H1 (cell line): ENCODE data around the gene PTPRD. TPM values are rescaled to one million over a fixed set of nuclear protein-coding genes. Genes with fewer than 3 reads are reported as not detected.

ENCODE experiments used
- CTCF ChIA-PET: fragments of 300-600 bp; sonication (Branson Sonifier 250); formaldehyde crosslinking; loops from one replicate; lab custom pipeline; 2021; ENCODE audit not compliant: partially characterized antibody; lab: Charles Lee
- POLR2A ChIA-PET: fragments of 300-600 bp; sonication (Branson Sonifier 250); formaldehyde crosslinking; loops from one replicate; lab custom pipeline; 2021; ENCODE audit warnings: inconsistent platforms; ENCODE audit not compliant: partially characterized antibody; lab: Charles Lee
- DNase-seq, 2 experiments: peaks; one replicate each; pipeline versions ENCODE4 v3.0.0 to v3.0.0-alpha.2; 2010 to 2022; ENCODE audit warnings: low spot score in 2 of 2, low read depth in 1 of 2, mixed read lengths in 1 of 2
- FAIRE-seq: peaks from 2 replicates; lab custom pipeline; 2011; peaks lifted over from hg19 to GRCh38; lab: Jason Lieb, UNC
- H2AFZ ChIP-seq: 2 replicates; pipeline ENCODE4 v1.8.1; 2012; ENCODE audit warnings: low read length, inconsistent platforms
- H2AK5ac ChIP-seq: 2 replicates; pipeline ENCODE4 v1.6.1; 2013; ENCODE audit warnings: low read depth, low read length
- H2BK120ac ChIP-seq: replicated peaks from 2 replicates; pipeline ENCODE3; 2013; ENCODE audit warnings: low read depth, low read length, inconsistent platforms
- H2BK12ac ChIP-seq: 2 replicates; pipeline ENCODE4 v1.6.1; 2013; ENCODE audit warnings: low read depth, low read length
- H2BK15ac ChIP-seq: 2 replicates; pipeline ENCODE4 v1.6.1; 2013; ENCODE audit warnings: low read length
- H2BK20ac ChIP-seq: 2 replicates; pipeline ENCODE4 v1.6.1; 2013; ENCODE audit warnings: low read length
- H2BK5ac ChIP-seq: 2 replicates; pipeline ENCODE4 v1.6.1; 2013; ENCODE audit warnings: low read depth, low read length
- H3K14ac ChIP-seq: 2 replicates; pipeline ENCODE4 v1.6.1; 2013; ENCODE audit warnings: inconsistent platforms; ENCODE audit not compliant: insufficient read length
- H3K18ac ChIP-seq: 2 replicates; pipeline ENCODE4 v1.6.1; 2013; ENCODE audit warnings: low read length; ENCODE audit errors: extremely low read depth
- H3K23ac ChIP-seq: 2 replicates; pipeline ENCODE4 v1.6.1; 2013; ENCODE audit warnings: inconsistent platforms; ENCODE audit not compliant: insufficient read length
- H3K23me2 ChIP-seq: 2 replicates; pipeline ENCODE4 v1.6.1; 2013; ENCODE audit warnings: low read depth, low read length
- H3K27ac ChIP-seq: 2 replicates; pipeline ENCODE4 v1.6.1; 2011; ENCODE audit warnings: low read depth, low read length, inconsistent platforms
- H3K27me3 ChIP-seq, 4 experiments: replicated peaks in 1 of 4; 1 replicate in 1 of 4; 2 replicates in 3 of 4; pipeline versions ENCODE4 v1.6.1 to v1.8.1; 2011 to 2013; ENCODE audit warnings: low read length in 3 of 4, mild to moderate bottlenecking in 3 of 4, inconsistent platforms in 2 of 4, mixed read lengths in 2 of 4, moderate library complexity in 1 of 4; ENCODE audit not compliant: control insufficient read depth in 3 of 4, insufficient read depth in 3 of 4; ENCODE audit errors: extremely low read depth in 1 of 4
- H3K36me3 ChIP-seq, 4 experiments: 2 replicates each; pipeline versions ENCODE4 v1.6.1 to v1.8.1; 2011 to 2013; ENCODE audit warnings: mild to moderate bottlenecking in 4 of 4, low read length in 3 of 4, moderate library complexity in 2 of 4, control low read depth in 1 of 4, inconsistent platforms in 1 of 4; ENCODE audit not compliant: insufficient read depth in 4 of 4, control insufficient read depth in 2 of 4
- H3K4ac ChIP-seq: replicated peaks from 2 replicates; pipeline ENCODE3; 2013; ENCODE audit warnings: low read length, low read depth, mixed read lengths, inconsistent platforms; ENCODE audit not compliant: insufficient read length
- H3K4me1 ChIP-seq, 4 experiments: replicated peaks in 1 of 4; 1 replicate in 1 of 4; 2 replicates in 3 of 4; pipeline versions ENCODE4 v1.6.1 to v1.8.1; 2011 to 2013; ENCODE audit warnings: low read length in 3 of 4, inconsistent platforms in 2 of 4, mixed read lengths in 1 of 4; ENCODE audit not compliant: insufficient read depth in 4 of 4, control insufficient read depth in 3 of 4
- H3K4me2 ChIP-seq, 2 experiments: 2 replicates each; pipeline versions ENCODE4 v1.6.1 to v1.8.1; 2011 to 2013; ENCODE audit warnings: low read depth in 2 of 2, low read length in 2 of 2, control low read depth in 1 of 2, inconsistent platforms in 1 of 2, mild to moderate bottlenecking in 1 of 2; ENCODE audit not compliant: insufficient read depth in 1 of 2
- H3K4me3 ChIP-seq, 4 experiments: fragments of 200-600, 300-600 bp in 1 of 4; sonication (generic), shearing (Covaris generic), sonication (Bioruptor Twin) in 1 of 4; 2 replicates each; pipeline versions ENCODE4 v1.5.1 to v1.8.1; 2011 to 2016; ENCODE audit warnings: low read length in 4 of 4, low read depth in 3 of 4, control low read depth in 2 of 4, inconsistent platforms in 2 of 4, mild to moderate bottlenecking in 2 of 4, mixed read lengths in 1 of 4, moderate library complexity in 1 of 4; ENCODE audit not compliant: insufficient read depth in 2 of 4; ENCODE audit errors: extremely low read depth in 1 of 4
- H3K56ac ChIP-seq: replicated peaks from 2 replicates; pipeline ENCODE3; 2013; ENCODE audit warnings: low read depth, mild to moderate bottlenecking, mixed read lengths, low read length, inconsistent platforms; ENCODE audit not compliant: insufficient read length
- H3K79me1 ChIP-seq: 2 replicates; pipeline ENCODE4 v1.6.1; 2013; ENCODE audit warnings: low read depth, low read length, control low read depth
- H3K79me2 ChIP-seq, 2 experiments: 2 replicates each; pipeline versions ENCODE4 v1.6.1 to v1.8.1; 2012 to 2013; ENCODE audit warnings: low read length in 2 of 2, mild to moderate bottlenecking in 2 of 2, inconsistent platforms in 1 of 2; ENCODE audit not compliant: insufficient read depth in 2 of 2, control insufficient read depth in 1 of 2
- H3K9ac ChIP-seq, 4 experiments: replicated peaks in 1 of 4; 1 replicate in 1 of 4; 2 replicates in 3 of 4; pipeline versions ENCODE4 v1.6.1 to v1.8.1; 2011 to 2013; ENCODE audit warnings: low read depth in 3 of 4, low read length in 3 of 4, control low read depth in 2 of 4, mild to moderate bottlenecking in 2 of 4, moderate library complexity in 2 of 4, inconsistent platforms in 1 of 4; ENCODE audit errors: extremely low read depth in 1 of 4
- H3K9me3 ChIP-seq, 2 experiments: 2 replicates each; pipeline versions ENCODE4 v1.6.1 to v1.8.1; 2012 to 2013; ENCODE audit warnings: mild to moderate bottlenecking in 2 of 2, moderate library complexity in 2 of 2, control low read depth in 1 of 2, inconsistent platforms in 1 of 2, low read depth in 1 of 2, low read length in 1 of 2, mixed read lengths in 1 of 2; ENCODE audit not compliant: insufficient read depth in 2 of 2
- H4K20me1 ChIP-seq, 2 experiments: replicated peaks in 1 of 2; 2 replicates each; pipeline versions ENCODE3 to v1.8.1; 2011 to 2013; ENCODE audit warnings: inconsistent platforms in 2 of 2, low read length in 2 of 2, mild to moderate bottlenecking in 1 of 2; ENCODE audit not compliant: insufficient read depth in 2 of 2, control insufficient read depth in 1 of 2
- H4K5ac ChIP-seq: 2 replicates; pipeline ENCODE4 v1.6.1; 2013; ENCODE audit warnings: low read length, low read depth, mixed read lengths, inconsistent platforms; ENCODE audit not compliant: insufficient read length
- H4K8ac ChIP-seq: 2 replicates; pipeline ENCODE4 v1.8.0; 2013; ENCODE audit warnings: mild to moderate bottlenecking, moderate library complexity, low read length, inconsistent platforms; ENCODE audit not compliant: insufficient read depth; ENCODE audit errors: extremely low read depth
- H4K91ac ChIP-seq: replicated peaks from 2 replicates; pipeline ENCODE3; 2013; ENCODE audit warnings: low read length, mixed read lengths, inconsistent platforms; ENCODE audit not compliant: insufficient read length
- CTBP2 ChIP-seq: IDR thresholded peaks from 2 replicates; pipeline ENCODE4 v1.7.0; 2011; ENCODE audit warnings: borderline replicate concordance, mild to moderate bottlenecking, moderate library complexity, mixed read lengths, low read length; ENCODE audit not compliant: insufficient read depth, insufficient read length
- EGR1 ChIP-seq: IDR thresholded peaks from 2 replicates; pipeline ENCODE4 v1.6.1; 2011; ENCODE audit warnings: low read depth, low read length, borderline replicate concordance
- KDM5A ChIP-seq: fragments of 200-600 bp; IDR thresholded peaks from 2 replicates; pipeline ENCODE4 v1.7.1; 2012; ENCODE audit warnings: mild to moderate bottlenecking, low read length, inconsistent platforms, mixed read lengths
- NANOG ChIP-seq: IDR thresholded peaks from 2 replicates; pipeline ENCODE4 v1.6.1; 2011; ENCODE audit warnings: low read length, low read depth, mild to moderate bottlenecking, inconsistent platforms; ENCODE audit not compliant: insufficient read depth, poor library complexity, severe bottlenecking
- SAP30 ChIP-seq: fragments of 300-600 bp; sonication (generic); IDR thresholded peaks from 2 replicates; pipeline ENCODE4 v1.7.1; 2012; ENCODE audit warnings: low read length, moderate library complexity, mild to moderate bottlenecking, inconsistent platforms; ENCODE audit not compliant: insufficient read depth, insufficient replicate concordance
- SP4 ChIP-seq: IDR thresholded peaks from 2 replicates; pipeline ENCODE4 v1.6.1; 2012; ENCODE audit warnings: low read length, inconsistent platforms
- TBP ChIP-seq: IDR thresholded peaks from 2 replicates; pipeline ENCODE4 v1.6.1; 2011; ENCODE audit warnings: low read depth, low read length, improper control_type of control experiment
- YY1 ChIP-seq: IDR thresholded peaks from 2 replicates; pipeline ENCODE4 v1.6.1; 2011; ENCODE audit warnings: low read depth, mild to moderate bottlenecking, low read length
- WGBS, 2 experiments: shearing (Covaris generic) in 1 of 2; methylation state at CpG; one replicate each; pipeline versions ENCODE4 v1.1.6 to v1.1.7; 2013 to 2015; ENCODE audit warnings: low lambda C conversion rate in 2 of 2, mixed read lengths in 2 of 2, inconsistent platforms in 1 of 2, low coverage in 1 of 2, missing lambda C conversion rate in 1 of 2; ENCODE audit not compliant: insufficient replicate concordance in 2 of 2, insufficient coverage in 1 of 2, insufficient read length in 1 of 2; ENCODE audit errors: extremely low coverage in 1 of 2, missing lambda C conversion rate in 1 of 2; 5-methylcytosine and 5-hydroxymethylcytosine counted together
- polyA plus RNA-seq, 7 experiments: library from polyadenylated mRNA; depleted of rRNA in 3 of 7; stranded (reverse) in 5 of 7; unstranded in 2 of 7; fragments of >200 nt in 5 of 7; fragments of 200-250 nt in 2 of 7; gene quantifications; 1 replicate in 5 of 7; 2 replicates in 1 of 7; 4 replicates in 1 of 7; pipeline versions ENCODE4 v1.2.1 to v1.2.3, GENCODE V29; 2011 to 2013; ENCODE audit warnings: missing spikeins in 2 of 7, mixed read lengths in 2 of 7
- total RNA-seq: library from RNA; stranded (reverse); fragmentation: NEBNext Ultra II Directional; extraction: Animal tissue kit (Norgen Biotek cat#: 25700); gene quantifications from 2 replicates; pipeline ENCODE4 v1.2.1, GENCODE V29; 2021
- TF ChIP-seq, protein P1 (sequence below): IDR thresholded peaks from 2 replicates; pipeline ENCODE4 v1.6.1; 2012; ENCODE audit warnings: inconsistent platforms

PTPRD gene
- total and polyA plus RNA-seq, 2 of the 8 experiments (the other 6 are each of a cell fraction or from before 2014, with no cell fraction given) = 17.2 to 77.0 TPM

DNA sequence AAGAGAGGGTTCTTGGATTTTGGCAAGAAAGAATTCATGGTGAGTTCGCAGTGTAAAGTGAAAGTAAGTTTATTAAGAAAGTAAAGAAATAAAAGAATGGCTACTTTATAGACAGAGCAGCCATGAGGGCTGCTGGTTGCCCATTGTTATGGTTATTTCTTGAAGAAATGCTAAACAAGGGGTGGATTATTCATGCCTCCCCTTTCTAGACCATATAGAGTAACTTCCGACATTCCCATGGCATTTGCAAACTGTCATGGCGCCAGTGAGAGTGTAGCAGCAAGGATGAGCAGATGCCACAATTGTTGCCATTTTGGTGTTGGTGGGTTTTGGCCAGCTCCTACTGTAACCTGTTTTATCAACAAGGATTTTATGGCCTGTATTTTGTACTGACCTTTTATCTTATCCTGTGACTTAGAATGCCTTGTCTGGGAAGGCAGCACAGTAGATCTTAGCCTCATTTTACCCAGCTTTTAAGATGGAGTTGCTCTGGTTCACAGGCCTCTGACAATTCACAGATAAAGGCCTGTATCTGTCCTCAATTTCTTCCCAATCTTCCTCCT is 1787.1 kb downstream of the PTPRD start:
- Histone ChIP-seq H3K4me2 (peak overlapping the region in 1 of 2 experiments; percentile 47; a peak in 1 of 4 replicates), H3K18ac (no peak overlapping the region), H3K36me3 (no peaks in the 10 kb centered on the region), H4K91ac (peak overlapping the region; percentile 34), H3K4ac (no peak overlapping the region), H3K9me3 (no peaks in the 10 kb centered on the region), H3K23ac (no peak overlapping the region), H2BK5ac (no peak overlapping the region), H3K4me3 (no peak overlapping the region), H4K5ac (no peak overlapping the region), H3K9ac (no peak overlapping the region), H2BK12ac (no peak overlapping the region), H4K20me1 (no peaks in the 10 kb centered on the region), H2BK20ac (no peak overlapping the region), H3K23me2 (no peaks in the 10 kb centered on the region), H3K56ac (no peak overlapping the region), H3K14ac (no peak overlapping the region), H3K79me1 (no peaks in the 10 kb centered on the region), H2AFZ (no peak overlapping the region), H2BK15ac (no peak overlapping the region), H3K4me1 (peaks cover 0 to 2% (median 0%) of the 10 kb centered on the region in 4 experiments; a peak in 2 of 7 replicates), H3K27ac (no peak overlapping the region), H3K79me2 (no peaks in the 10 kb centered on the region), H4K8ac (no peak overlapping the region), H2AK5ac (no peak overlapping the region), H2BK120ac (peak overlapping the region; percentile 39), H3K27me3 (no peaks in the 10 kb centered on the region)
- WGBS, 2 experiments = 87% methylated on average over 3 of the region's 3 CpGs; no CpG with 5 or more reads in 1 of the 2 experiments
- ChIA-PET CTCF (no interaction called here), POLR2A (no interaction called here)
- FAIRE-seq (peak; percentile 24), DNase-seq (no peak)
- no peak for TF ChIP-seq CTBP2
- TF ChIP-seq YY1 = peak; percentile 86; the same call in 1 of the 2 replicates
- no peak for TF ChIP-seq SP4
- TF ChIP-seq SAP30 = no peak
- TF ChIP-seq, protein P1, sequence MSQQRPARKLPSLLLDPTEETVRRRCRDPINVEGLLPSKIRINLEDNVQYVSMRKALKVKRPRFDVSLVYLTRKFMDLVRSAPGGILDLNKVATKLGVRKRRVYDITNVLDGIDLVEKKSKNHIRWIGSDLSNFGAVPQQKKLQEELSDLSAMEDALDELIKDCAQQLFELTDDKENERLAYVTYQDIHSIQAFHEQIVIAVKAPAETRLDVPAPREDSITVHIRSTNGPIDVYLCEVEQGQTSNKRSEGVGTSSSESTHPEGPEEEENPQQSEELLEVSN = no peak
- TF ChIP-seq TBP = no peak
- TF ChIP-seq KDM5A = no peak
- no peak for TF ChIP-seq EGR1
- TF ChIP-seq NANOG = no peak
